ENCODE measurements around the gene PSD4. TPM values are rescaled to one million over a fixed set of nuclear protein-coding genes. Genes with fewer than 3 reads are reported as not detected.
A peak's percentile ranks its signal among the peaks of the same experiment; 100 is the strongest.

PSD4 gene
- total and polyA plus RNA-seq, 2 of the 4 experiments (the other 2 are of a cell fraction), result 0.36 to 0.70 TPM

DNA sequence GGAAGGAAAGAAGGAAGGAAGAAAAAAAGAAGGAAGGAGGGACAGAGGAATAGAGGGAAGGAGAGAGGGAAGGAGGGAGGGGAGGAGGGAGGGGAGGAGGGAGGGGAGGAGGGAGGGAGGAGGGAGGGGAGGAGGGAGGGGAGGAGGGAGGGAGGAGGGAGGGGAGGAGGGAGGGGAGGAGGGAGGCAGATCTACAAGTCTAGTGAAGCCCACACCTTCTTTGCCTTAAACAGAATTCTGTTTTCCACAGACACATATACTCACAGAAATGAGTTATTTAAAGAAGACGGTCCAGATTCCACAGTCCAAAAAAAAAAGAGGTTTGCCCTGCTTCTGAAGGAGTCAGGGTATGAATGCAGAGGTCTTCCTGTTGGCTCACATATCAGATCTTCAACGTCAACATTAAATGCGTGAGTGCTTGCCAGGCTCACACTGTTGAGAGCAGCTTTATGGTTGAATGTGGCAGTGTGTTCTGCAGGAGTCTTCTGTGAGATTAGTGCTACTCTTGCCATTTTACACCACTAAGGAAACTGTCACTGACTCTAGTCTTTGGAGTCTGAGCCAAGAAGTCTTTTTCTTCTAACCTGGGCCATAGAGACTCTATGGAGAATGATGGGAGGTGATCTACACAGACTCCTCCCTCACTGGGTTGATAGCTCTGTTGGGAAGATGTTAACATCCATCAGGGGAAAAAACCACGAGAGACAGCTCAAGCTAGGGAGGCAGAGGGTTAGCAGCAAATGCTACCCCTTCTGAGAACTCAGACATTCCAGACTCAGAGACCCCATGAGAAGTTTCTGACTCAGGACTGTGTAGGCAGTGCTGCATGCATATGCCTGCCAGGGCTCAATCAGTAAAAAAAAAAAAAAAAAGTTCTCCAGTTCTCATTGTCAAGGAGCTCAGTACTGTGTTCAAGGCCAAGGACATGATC is 81.6 kb downstream of the PSD4 start:
- in situ Hi-C loops (cut with MboI; ENCODE audit: low sequenced_read_pairs), result no loop called here
- H3K27me3 ChIP-seq (ENCODE audit: control insufficient read depth, insufficient read depth, low read length), result peaks cover 7% of the 10 kb centered on the region; the same call in 1 of the 2 replicates
- ChIA-PET CTCF (interaction anchor here (0.6 to 1.2 kb wide), 4 partner anchors 14 to 84 kb away, joined by 3 to 5 read pairs (median 4); no protein-coding TSS in a partner anchor), POLR2A (ENCODE audit: unreplicated experiment) (no interaction called here)
- no peak for TF ChIP-seq RCOR1 (IDR thresholded peaks at IDR 0.05; ENCODE audit: insufficient replicate concordance, low read length)
- no peak for TF ChIP-seq SMC3 (IDR thresholded peaks at IDR 0.05; ENCODE audit: low read depth, low read length)
- TF ChIP-seq MXI1 (IDR thresholded peaks at IDR 0.05; ENCODE audit: borderline replicate concordance, low read depth, low read length), result no peak
- TF ChIP-seq FOS (IDR thresholded peaks at IDR 0.05; ENCODE audit: low read depth, low read length), result no peak
- BruUV-seq (replicated peaks), result no TSS peak
- dilution Hi-C loops (cut with HindIII; ENCODE audit: low sequenced_read_pairs, unreplicated experiment), result no loop called here
- H2BK15ac ChIP-seq (ENCODE audit: low read depth, low read length), result no peak overlapping the region
- H4K91ac ChIP-seq (ENCODE audit: insufficient read depth, low read depth, low read length), result no peak overlapping the region
- H4K8ac ChIP-seq (ENCODE audit: low read depth in 2 of 2, low read length in 2 of 2), result no peak overlapping the region
- no peak overlapping the region for H3K4ac ChIP-seq (ENCODE audit: low read depth, low read length)
- no peak overlapping the region for H3K14ac ChIP-seq (replicated peaks; ENCODE audit: low read depth, low read length)
- no peak overlapping the region for H3K9ac ChIP-seq (ENCODE audit: low read depth, low read length)
- H4K20me1 ChIP-seq (ENCODE audit: insufficient read depth, low read length), result no peaks in the 10 kb centered on the region
- H3K79me1 ChIP-seq (ENCODE audit: low read depth in 1 of 2, low read length in 2 of 2), result no peaks in the 10 kb centered on the region
- ATAC-seq (ENCODE audit: low read depth), result no peak
- H2BK5ac ChIP-seq (ENCODE audit: low read depth, low read length, poor library complexity, severe bottlenecking), result no peak overlapping the region
- WGBS, 2 experiments (ENCODE audit: extremely low coverage in 2 of 2, insufficient read length in 1 of 2), result no CpG with 5 or more reads among the region's 4 CpGs
- no peak overlapping the region for H2AK5ac ChIP-seq (ENCODE audit: low read depth, low read length)
- peak overlapping the region; percentile 3 for H2AFZ ChIP-seq (replicated peaks; ENCODE audit: low read length, poor library complexity)
- no peak overlapping the region for H2BK120ac ChIP-seq (ENCODE audit: low read depth, low read length)
- no peak overlapping the region for H3K4me2 ChIP-seq (ENCODE audit: low read depth, low read length)
- no peaks in the 10 kb centered on the region for H3K9me3 ChIP-seq (ENCODE audit: control insufficient read depth, insufficient read depth, low read length)
- peaks cover 5% of the 10 kb centered on the region; the same call in 1 of the 2 replicates for H3K4me1 ChIP-seq (ENCODE audit: control insufficient read depth, insufficient read depth, low read length)
- intact Hi-C loops (cut with micrococcal nuclease), result no loop called here
- no peak overlapping the region for H3K4me3 ChIP-seq (ENCODE audit: insufficient read depth, low read depth, low read length)
- no peak overlapping the region for H4K5ac ChIP-seq (ENCODE audit: low read depth, low read length)
- no peak overlapping the region for H2AK9ac ChIP-seq (replicated peaks; ENCODE audit: low read depth, low read length, poor library complexity)
- no peaks in the 10 kb centered on the region for H3K9me1 ChIP-seq (ENCODE audit: insufficient read depth, low read length)
- no peak overlapping the region for H3K56ac ChIP-seq (ENCODE audit: extremely low read depth, insufficient read depth, low read length)
- no peaks in the 10 kb centered on the region; the same call in 1 of the 2 replicates for H3K36me3 ChIP-seq (ENCODE audit: control insufficient read depth, insufficient read depth, low read length)
- no peak overlapping the region for H2BK20ac ChIP-seq (ENCODE audit: low read depth, low read length)
- peak; percentile 53 for DNase-seq
- H3K18ac ChIP-seq (ENCODE audit: low read depth, low read length), result no peak overlapping the region
- H3K23ac ChIP-seq (ENCODE audit: low read depth, low read length), result no peak overlapping the region
- H3K27ac ChIP-seq (ENCODE audit: insufficient read depth, low read length), result no peak overlapping the region
